Mucosa of descending colon (tissue), 3 donors: ENCODE data around the gene ARFGAP3. TPM values are rescaled to one million over a fixed set of nuclear protein-coding genes. Genes with fewer than 3 reads are reported as not detected.
A peak's percentile ranks its signal among the peaks of the same experiment; 100 is the strongest.

ENCODE experiments used
- ATAC-seq: fragments of 200-7000 bp; cut with Tn5 transposase; one replicate; pipeline ENCODE4 v1.9.1; 2020; ENCODE audit warnings: mild to moderate bottlenecking, moderate library complexity
- DNase-seq, 3 donors: peaks; one replicate each; pipeline ENCODE4 v3.0.0-alpha.2; 2020
- H3K36me3 ChIP-seq: fragments of 200-600 bp; one replicate; pipeline ENCODE4 v1.8.0; 2021; ENCODE audit warnings: low read depth, mild to moderate bottlenecking
- H3K4me1 ChIP-seq: fragments of 200-600 bp; one replicate; pipeline ENCODE4 v1.8.0; 2021; ENCODE audit warnings: low read depth, mild to moderate bottlenecking
- H3K4me3 ChIP-seq: fragments of 200-600 bp; one replicate; pipeline ENCODE4 v1.8.0; 2021; ENCODE audit warnings: mild to moderate bottlenecking
- H3K9me3 ChIP-seq: fragments of 200-600 bp; one replicate; pipeline ENCODE4 v1.8.0; 2021; ENCODE audit warnings: mild to moderate bottlenecking
- intact Hi-C, 2 donors: fragments of 100-400 bp; cut with DNase I in 1 of 2; cut with micrococcal nuclease in 1 of 2; formaldehyde crosslinking; loops; one replicate each; pipeline versions ENCODE4 v1.11.0 to v1.11.1; 2022; cut with DNase I, micrococcal nuclease
- total RNA-seq, 3 donors: library from RNA; stranded (reverse); fragmentation: NEBNext Ultra II Directional in 2 of 3; extraction: Animal tissue kit (Norgen Biotek cat#: 25700) in 2 of 3; gene quantifications; one replicate each; pipeline versions ENCODE4 v1.2.1 to v1.2.4, GENCODE V29; 2021 to 2023
- TF ChIP-seq, protein P1 (sequence below): fragments of 200-600 bp; IDR thresholded peaks from one replicate; pipeline ENCODE4 v1.8.0; 2022; ENCODE audit warnings: antibody characterized with exemption, mild to moderate bottlenecking
- donor health status: DM: no; HTN: no; CAD: no; lungs with moderate emphysema.
- donor health status: DM: no; HTN: no; CAD: no.
- donor health status: DM: no; HTN: yes; CAD: no.

ARFGAP3 gene
- total RNA-seq, 3 donors from 2014 or later: 20.0 to 41.3 (median 34.3) TPM

DNA sequence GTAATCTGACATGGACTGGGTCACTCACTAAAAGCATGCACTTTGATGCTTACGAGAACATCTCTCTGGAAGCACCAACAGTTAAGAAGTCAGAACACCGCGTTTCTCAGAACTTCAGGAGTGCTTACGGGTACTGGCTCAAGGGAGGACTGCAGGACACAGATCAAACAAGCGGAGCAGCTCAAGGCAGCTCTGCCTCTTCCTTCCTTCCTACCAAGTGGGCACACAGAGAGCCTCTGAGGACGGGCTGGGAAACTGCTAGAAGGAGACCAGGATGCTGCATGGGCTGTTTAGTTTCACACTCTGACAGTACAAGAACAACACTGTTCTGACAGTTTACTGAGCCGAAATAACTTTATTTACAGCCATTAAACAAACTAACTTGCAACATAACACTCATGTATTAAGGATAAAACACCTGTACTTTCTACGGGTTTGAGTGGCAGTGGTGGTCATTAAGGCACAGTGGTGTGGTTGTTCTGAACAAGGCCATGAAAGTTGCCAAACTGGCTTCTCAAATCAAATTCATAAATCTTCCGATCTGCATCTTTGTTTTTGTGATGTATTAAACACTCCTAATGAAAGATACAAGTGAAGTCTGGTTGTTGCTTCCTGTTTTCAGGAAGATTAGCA lies 37.5 kb downstream of the ARFGAP3 start:
- H3K36me3 ChIP-seq: no peaks in the 10 kb centered on the region
- intact Hi-C loops: loop anchor here in 1 of 2 donors (10.0 kb wide), 1 partner anchor 155 kb away; no protein-coding TSS in a partner anchor
- TF ChIP-seq, protein P1, sequence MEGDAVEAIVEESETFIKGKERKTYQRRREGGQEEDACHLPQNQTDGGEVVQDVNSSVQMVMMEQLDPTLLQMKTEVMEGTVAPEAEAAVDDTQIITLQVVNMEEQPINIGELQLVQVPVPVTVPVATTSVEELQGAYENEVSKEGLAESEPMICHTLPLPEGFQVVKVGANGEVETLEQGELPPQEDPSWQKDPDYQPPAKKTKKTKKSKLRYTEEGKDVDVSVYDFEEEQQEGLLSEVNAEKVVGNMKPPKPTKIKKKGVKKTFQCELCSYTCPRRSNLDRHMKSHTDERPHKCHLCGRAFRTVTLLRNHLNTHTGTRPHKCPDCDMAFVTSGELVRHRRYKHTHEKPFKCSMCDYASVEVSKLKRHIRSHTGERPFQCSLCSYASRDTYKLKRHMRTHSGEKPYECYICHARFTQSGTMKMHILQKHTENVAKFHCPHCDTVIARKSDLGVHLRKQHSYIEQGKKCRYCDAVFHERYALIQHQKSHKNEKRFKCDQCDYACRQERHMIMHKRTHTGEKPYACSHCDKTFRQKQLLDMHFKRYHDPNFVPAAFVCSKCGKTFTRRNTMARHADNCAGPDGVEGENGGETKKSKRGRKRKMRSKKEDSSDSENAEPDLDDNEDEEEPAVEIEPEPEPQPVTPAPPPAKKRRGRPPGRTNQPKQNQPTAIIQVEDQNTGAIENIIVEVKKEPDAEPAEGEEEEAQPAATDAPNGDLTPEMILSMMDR: no peak
- H3K9me3 ChIP-seq: no peaks in the 10 kb centered on the region
- no peak for DNase-seq
- no peak overlapping the region for H3K4me3 ChIP-seq
- H3K4me1 ChIP-seq: no peaks in the 10 kb centered on the region
- no peak for ATAC-seq

DNA sequence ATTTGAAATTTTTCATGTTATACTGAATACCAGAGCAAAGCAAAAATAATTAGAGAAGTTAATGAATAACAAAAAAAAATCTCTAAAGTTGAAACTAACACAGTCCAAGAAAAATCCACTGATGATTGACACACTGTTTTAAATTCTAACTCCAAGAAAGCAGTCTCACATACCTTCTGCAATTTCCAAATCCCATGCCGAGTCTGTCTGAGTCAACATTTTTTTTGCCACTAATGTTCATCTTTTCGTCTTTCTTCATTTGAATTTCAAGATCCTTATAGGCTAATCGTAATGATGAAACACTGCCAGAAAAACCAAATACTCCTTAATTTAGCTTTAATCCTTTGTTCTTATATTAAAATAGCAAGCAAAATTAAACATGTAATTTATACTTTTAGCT lies 39.5 kb downstream of the ARFGAP3 start:
- intact Hi-C loops: loop anchor here in 1 of 2 donors (10.0 kb wide), 1 partner anchor 153 kb away; no protein-coding TSS in a partner anchor
- Histone ChIP-seq H3K36me3 (no peaks in the 10 kb centered on the region), H3K9me3 (no peaks in the 10 kb centered on the region), H3K4me3 (no peak overlapping the region), H3K4me1 (no peaks in the 10 kb centered on the region)
- ATAC-seq (no peak), DNase-seq (no peak)
- TF ChIP-seq, protein P1: no peak

DNA sequence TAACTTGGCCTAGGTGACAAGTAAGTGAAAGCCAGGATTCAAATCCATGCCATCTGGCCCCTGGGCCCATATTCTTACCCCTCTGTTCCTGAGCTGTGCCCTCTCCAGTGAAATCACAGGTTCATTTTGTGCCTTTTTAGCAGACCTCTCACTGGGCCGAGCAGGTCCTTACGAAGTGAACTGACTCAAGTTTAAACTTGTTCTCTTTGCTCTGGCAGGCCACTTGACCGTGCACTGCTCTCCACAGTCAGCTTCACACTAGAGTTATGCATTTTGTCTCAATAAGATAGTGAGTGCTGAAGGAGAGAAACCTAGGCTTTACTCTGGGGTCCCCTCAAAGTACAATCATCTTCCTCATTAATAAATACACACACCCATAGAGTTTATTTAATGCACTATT lies 40.7 kb downstream of the ARFGAP3 start:
- intact Hi-C loops: loop anchor here in 1 of 2 donors (10.0 kb wide), 1 partner anchor 152 kb away; no protein-coding TSS in a partner anchor
- no peak for DNase-seq
- Histone ChIP-seq H3K36me3 (no peaks in the 10 kb centered on the region), H3K9me3 (no peaks in the 10 kb centered on the region), H3K4me1 (no peaks in the 10 kb centered on the region), H3K4me3 (no peak overlapping the region)
- TF ChIP-seq, protein P1: no peak
- ATAC-seq: no peak

DNA sequence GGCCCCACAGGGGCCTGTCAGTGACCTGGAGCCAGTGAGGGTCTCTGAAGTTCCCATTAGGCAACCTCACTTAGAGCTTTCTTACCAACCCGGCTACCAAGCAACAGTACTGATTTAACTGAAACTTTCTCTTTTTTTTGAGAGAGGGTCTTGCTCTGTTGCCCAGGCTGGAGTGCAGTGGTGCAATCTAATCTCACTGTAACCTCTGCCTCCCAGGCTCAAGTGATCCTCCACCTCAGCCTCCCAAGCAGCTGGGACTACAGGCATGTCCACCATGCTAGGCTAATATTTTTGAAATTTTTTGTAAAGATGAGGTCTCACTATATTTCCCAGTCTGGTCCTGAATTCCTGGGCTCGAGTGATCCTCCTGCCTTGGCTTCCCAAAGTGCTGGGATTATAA lies 42.5 kb downstream of the ARFGAP3 start:
- DNase-seq (no peak), ATAC-seq (no peak)
- H3K4me3 ChIP-seq: no peak overlapping the region
- H3K36me3 ChIP-seq: no peaks in the 10 kb centered on the region
- intact Hi-C loops: loop anchor here in 1 of 2 donors (10.0 kb wide), 1 partner anchor 150 kb away; no protein-coding TSS in a partner anchor
- no peaks in the 10 kb centered on the region for H3K9me3 ChIP-seq
- TF ChIP-seq, protein P1: no peak
- no peaks in the 10 kb centered on the region for H3K4me1 ChIP-seq

DNA sequence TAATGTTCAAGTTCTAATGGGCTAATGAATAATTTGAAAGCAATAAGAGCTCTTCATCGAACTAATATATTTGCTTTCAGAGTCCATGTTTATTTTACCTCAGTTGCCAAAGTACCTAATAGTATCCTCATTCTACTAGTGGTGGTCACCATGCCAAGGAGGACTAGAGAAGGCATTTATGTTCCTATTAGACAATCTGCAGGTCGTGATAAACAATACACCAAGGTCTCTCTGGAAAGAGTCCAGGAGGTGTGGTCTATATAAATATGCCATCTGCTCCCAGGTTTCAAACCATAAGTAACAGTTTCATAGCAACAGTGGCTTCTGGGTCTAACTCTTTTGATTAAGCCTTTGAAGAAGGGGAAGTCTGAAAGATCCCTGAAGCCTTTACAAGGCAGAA lies 42.9 kb downstream of the ARFGAP3 start:
- ATAC-seq: no peak
- TF ChIP-seq, protein P1: no peak
- Histone ChIP-seq H3K9me3 (no peaks in the 10 kb centered on the region), H3K36me3 (no peaks in the 10 kb centered on the region), H3K4me1 (no peaks in the 10 kb centered on the region), H3K4me3 (no peak overlapping the region)
- peak in 1 of 3 donors; percentile 27 for DNase-seq
- intact Hi-C loops: loop anchor here in 1 of 2 donors (10.0 kb wide), 1 partner anchor 149 kb away; no protein-coding TSS in a partner anchor
